Breast epithelium (tissue), 3 donors: Measurements from ENCODE around the gene ITIH2.

Source experiments
- CTCF ChIP-seq, 3 donors: fragments of 450-650 bp; IDR thresholded peaks; one replicate each; pipeline ENCODE4 v1.5.1; 2016 to 2017; ENCODE audit warnings: antibody characterized with exemption in 3 of 3, mild to moderate bottlenecking in 3 of 3, moderate library complexity in 3 of 3
- POLR2AphosphoS5 ChIP-seq, 3 donors: sonication (generic); formaldehyde crosslinking; IDR thresholded peaks; one replicate each; pipeline ENCODE4 v1.6.1; 2017; ENCODE audit warnings: antibody characterized with exemption in 3 of 3

DNA sequence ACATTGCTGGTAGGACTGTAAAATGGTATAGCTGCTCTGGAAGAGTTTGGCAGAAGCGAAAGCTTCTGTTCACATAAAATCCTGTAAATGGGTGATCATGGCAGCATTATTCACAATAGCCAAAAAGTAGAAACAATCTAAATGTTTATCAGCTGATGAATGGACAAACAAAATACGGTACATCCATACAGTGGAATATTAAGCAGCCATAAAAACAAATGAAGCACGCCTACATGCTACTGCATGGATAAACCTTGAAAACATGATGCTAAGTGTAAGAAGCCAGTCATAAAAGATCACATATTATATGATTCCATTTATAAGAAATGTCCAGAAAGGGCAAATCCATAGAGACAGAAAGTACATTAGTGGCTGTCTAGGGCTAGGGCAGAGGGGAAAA lies 52.0 kb downstream of the ITIH2 start:
- TF ChIP-seq CTCF (IDR thresholded peaks at IDR 0.05) = no peak
- TF ChIP-seq POLR2AphosphoS5 (IDR thresholded peaks at IDR 0.05) = no peak
